Measurements from ENCODE around the gene TMEM131. TPM values are rescaled to one million over a fixed set of nuclear protein-coding genes. Genes with fewer than 3 reads are reported as not detected.

The TMEM131 gene
- total and polyA plus RNA-seq, 10 of the 15 experiments (the other 5 are each of a cell fraction or from before 2014, with no cell fraction given), result 6.0 to 48.2 (median 23.2) TPM

DNA sequence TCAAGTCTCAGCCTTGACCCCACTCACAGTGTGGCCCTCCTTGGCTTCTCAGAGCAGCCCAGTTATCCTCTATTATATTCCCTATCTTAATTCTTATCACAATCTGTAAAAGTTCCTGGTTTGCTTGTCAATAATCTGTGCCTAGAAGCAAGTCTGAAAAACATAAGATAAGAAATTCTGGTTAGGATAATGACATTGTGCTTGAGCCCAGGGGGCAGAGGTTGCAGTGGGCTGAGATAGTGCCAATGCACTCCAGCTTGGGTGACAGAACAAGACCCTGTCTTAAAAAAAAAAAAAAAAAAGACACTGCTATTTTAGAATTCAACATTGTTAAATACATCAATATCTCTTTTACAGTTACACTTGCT is 63.9 kb downstream of the TMEM131 start:
- FAIRE-seq (no peak), DNase-seq (ENCODE audit: low read depth, low spot score) (no peak), ATAC-seq (no peak)
- H3K4me1 ChIP-seq (ENCODE audit: control insufficient read depth, insufficient read depth, low read length), result peaks cover 60% of the 10 kb centered on the region
- ChIA-PET POLR2A (interaction anchor here (0.8 to 3.7 kb wide), 6 partner anchors 19 to 58 kb away, joined by 3 to 13 read pairs (median 6); no protein-coding TSS in a partner anchor), CTCF (interaction anchor here (1.0 to 1.8 kb wide), 5 partner anchors 18 to 125 kb away, joined by 3 to 7 read pairs (median 3); no protein-coding TSS in a partner anchor), SMC1A (ENCODE audit: uncharacterized antibody, unreplicated experiment) (interaction anchor here (0.7 to 4.8 kb wide), 23 partner anchors 12 to 125 kb away, joined by 3 to 37 read pairs (median 6); no protein-coding TSS in a partner anchor), RAD21 (ENCODE audit: unreplicated experiment) (interaction anchor here (0.7 to 4.2 kb wide), 16 partner anchors 10 to 152 kb away, joined by 3 to 36 read pairs (median 6); no protein-coding TSS in a partner anchor)
- no peaks in the 10 kb centered on the region; a peak in 1 of 4 replicates for H3K36me3 ChIP-seq (ENCODE audit: control insufficient read depth in 2 of 2, insufficient read depth in 2 of 2, low read length in 1 of 2)
- peak overlapping the region; percentile 46; the same call in 1 of the 2 replicates for H3K9ac ChIP-seq (ENCODE audit: control insufficient read depth, insufficient read depth, low read length)
- H3K79me2 ChIP-seq (ENCODE audit: control insufficient read depth, insufficient read depth, low read length), result peaks cover 89% of the 10 kb centered on the region
- H3K4me2 ChIP-seq (ENCODE audit: control insufficient read depth, insufficient read depth), result peak overlapping the region; percentile 47
- BruUV-seq (replicated peaks), result no TSS peak
- H3K27me3 ChIP-seq (replicated peaks in 1 of 2; ENCODE audit: control insufficient read depth in 2 of 2, insufficient read depth in 2 of 2, low read length in 1 of 2), result no peaks in the 10 kb centered on the region
- H3K27ac ChIP-seq (ENCODE audit: control insufficient read depth, insufficient read depth), result peak overlapping the region; percentile 81
- no peak overlapping the region for H2AFZ ChIP-seq (ENCODE audit: control insufficient read depth, low read depth, low read length)
- no peaks in the 10 kb centered on the region; the same call in 2 of the 3 replicates for H3K9me3 ChIP-seq (replicated peaks; ENCODE audit: control insufficient read depth, insufficient read depth, low read length)
- H3K4me3 ChIP-seq, result 0 out of 2 replicates have a peak overlapping the region, but pooled peaks have one; percentile 7
- in situ Hi-C loops (cut with MboI), result no loop called here
- intact Hi-C loops (cut with micrococcal nuclease; ENCODE audit: unreplicated experiment), result no loop called here
- H4K20me1 ChIP-seq (ENCODE audit: control insufficient read depth, insufficient read depth), result no peaks in the 10 kb centered on the region
- TF ChIP-seq, protein P1, sequence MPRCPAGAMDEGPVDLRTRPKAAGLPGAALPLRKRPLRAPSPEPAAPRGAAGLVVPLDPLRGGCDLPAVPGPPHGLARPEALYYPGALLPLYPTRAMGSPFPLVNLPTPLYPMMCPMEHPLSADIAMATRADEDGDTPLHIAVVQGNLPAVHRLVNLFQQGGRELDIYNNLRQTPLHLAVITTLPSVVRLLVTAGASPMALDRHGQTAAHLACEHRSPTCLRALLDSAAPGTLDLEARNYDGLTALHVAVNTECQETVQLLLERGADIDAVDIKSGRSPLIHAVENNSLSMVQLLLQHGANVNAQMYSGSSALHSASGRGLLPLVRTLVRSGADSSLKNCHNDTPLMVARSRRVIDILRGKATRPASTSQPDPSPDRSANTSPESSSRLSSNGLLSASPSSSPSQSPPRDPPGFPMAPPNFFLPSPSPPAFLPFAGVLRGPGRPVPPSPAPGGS (IDR thresholded peaks at IDR 0.05; ENCODE audit: borderline replicate concordance, insufficient read depth, low read depth, low read length, poor library complexity, severe bottlenecking), result no peak
- TF ChIP-seq SPI1 (IDR thresholded peaks at IDR 0.05; ENCODE audit: borderline replicate concordance, insufficient read depth, low read depth, low read length) (no peak), IRF3 (IDR thresholded peaks at IDR 0.05) (no peak), NFYB (IDR thresholded peaks at IDR 0.05; ENCODE audit: insufficient read depth, low read depth, low read length) (no peak), SUZ12 (IDR thresholded peaks at IDR 0.05; ENCODE audit: unreplicated experiment) (no peak), SIN3A (IDR thresholded peaks at IDR 0.05; ENCODE audit: low read depth, low read length) (no peak), SMC3 (IDR thresholded peaks at IDR 0.05; ENCODE audit: borderline replicate concordance, low read length) (no peak), TCF12 (IDR thresholded peaks at IDR 0.05; ENCODE audit: low read depth, low read length) (no peak), MYC (IDR thresholded peaks at IDR 0.05; ENCODE audit: insufficient read depth, insufficient read length, insufficient replicate concordance, low read length, severe bottlenecking) (no peak)
- TF ChIP-seq, protein P2, sequence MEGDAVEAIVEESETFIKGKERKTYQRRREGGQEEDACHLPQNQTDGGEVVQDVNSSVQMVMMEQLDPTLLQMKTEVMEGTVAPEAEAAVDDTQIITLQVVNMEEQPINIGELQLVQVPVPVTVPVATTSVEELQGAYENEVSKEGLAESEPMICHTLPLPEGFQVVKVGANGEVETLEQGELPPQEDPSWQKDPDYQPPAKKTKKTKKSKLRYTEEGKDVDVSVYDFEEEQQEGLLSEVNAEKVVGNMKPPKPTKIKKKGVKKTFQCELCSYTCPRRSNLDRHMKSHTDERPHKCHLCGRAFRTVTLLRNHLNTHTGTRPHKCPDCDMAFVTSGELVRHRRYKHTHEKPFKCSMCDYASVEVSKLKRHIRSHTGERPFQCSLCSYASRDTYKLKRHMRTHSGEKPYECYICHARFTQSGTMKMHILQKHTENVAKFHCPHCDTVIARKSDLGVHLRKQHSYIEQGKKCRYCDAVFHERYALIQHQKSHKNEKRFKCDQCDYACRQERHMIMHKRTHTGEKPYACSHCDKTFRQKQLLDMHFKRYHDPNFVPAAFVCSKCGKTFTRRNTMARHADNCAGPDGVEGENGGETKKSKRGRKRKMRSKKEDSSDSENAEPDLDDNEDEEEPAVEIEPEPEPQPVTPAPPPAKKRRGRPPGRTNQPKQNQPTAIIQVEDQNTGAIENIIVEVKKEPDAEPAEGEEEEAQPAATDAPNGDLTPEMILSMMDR (IDR thresholded peaks at IDR 0.05 in 2 of 3, conservative IDR thresholded peaks at IDR 0.05 in 1 of 3; ENCODE audit: control insufficient read depth in 2 of 3, extremely low read depth in 1 of 3, insufficient read depth in 1 of 3, low read depth in 3 of 3, low read length in 3 of 3), result no peak
- TF ChIP-seq, protein P3, sequence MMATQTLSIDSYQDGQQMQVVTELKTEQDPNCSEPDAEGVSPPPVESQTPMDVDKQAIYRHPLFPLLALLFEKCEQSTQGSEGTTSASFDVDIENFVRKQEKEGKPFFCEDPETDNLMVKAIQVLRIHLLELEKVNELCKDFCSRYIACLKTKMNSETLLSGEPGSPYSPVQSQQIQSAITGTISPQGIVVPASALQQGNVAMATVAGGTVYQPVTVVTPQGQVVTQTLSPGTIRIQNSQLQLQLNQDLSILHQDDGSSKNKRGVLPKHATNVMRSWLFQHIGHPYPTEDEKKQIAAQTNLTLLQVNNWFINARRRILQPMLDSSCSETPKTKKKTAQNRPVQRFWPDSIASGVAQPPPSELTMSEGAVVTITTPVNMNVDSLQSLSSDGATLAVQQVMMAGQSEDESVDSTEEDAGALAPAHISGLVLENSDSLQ (IDR thresholded peaks at IDR 0.05), result no peak
- TF ChIP-seq, protein P4, sequence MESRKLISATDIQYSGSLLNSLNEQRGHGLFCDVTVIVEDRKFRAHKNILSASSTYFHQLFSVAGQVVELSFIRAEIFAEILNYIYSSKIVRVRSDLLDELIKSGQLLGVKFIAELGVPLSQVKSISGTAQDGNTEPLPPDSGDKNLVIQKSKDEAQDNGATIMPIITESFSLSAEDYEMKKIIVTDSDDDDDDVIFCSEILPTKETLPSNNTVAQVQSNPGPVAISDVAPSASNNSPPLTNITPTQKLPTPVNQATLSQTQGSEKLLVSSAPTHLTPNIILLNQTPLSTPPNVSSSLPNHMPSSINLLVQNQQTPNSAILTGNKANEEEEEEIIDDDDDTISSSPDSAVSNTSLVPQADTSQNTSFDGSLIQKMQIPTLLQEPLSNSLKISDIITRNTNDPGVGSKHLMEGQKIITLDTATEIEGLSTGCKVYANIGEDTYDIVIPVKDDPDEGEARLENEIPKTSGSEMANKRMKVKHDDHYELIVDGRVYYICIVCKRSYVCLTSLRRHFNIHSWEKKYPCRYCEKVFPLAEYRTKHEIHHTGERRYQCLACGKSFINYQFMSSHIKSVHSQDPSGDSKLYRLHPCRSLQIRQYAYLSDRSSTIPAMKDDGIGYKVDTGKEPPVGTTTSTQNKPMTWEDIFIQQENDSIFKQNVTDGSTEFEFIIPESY (IDR thresholded peaks at IDR 0.05), result no peak
- TF ChIP-seq, protein P5, sequence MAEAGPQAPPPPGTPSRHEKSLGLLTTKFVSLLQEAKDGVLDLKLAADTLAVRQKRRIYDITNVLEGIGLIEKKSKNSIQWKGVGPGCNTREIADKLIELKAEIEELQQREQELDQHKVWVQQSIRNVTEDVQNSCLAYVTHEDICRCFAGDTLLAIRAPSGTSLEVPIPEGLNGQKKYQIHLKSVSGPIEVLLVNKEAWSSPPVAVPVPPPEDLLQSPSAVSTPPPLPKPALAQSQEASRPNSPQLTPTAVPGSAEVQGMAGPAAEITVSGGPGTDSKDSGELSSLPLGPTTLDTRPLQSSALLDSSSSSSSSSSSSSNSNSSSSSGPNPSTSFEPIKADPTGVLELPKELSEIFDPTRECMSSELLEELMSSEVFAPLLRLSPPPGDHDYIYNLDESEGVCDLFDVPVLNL (IDR thresholded peaks at IDR 0.05; ENCODE audit: low read depth, low read length), result no peak

Measured in GM12878 (cell line).